Mesendoderm (in vitro differentiated cells): ENCODE measurements around the gene ZNF341.

Experiments used
- DNase-seq: peaks from one replicate; pipeline ENCODE4 v3.0.0; 2013
- H2AK5ac ChIP-seq: 2 replicates; pipeline ENCODE4 v1.6.1; 2013; ENCODE audit warnings: low read length, inconsistent platforms
- H2BK120ac ChIP-seq: 2 replicates; pipeline ENCODE4 v1.6.1; 2013; ENCODE audit warnings: low read depth, mild to moderate bottlenecking, low read length, moderate library complexity, mixed read lengths
- H2BK15ac ChIP-seq: replicated peaks from 2 replicates; pipeline ENCODE4 v1.6.1; 2013; ENCODE audit warnings: low read depth, mild to moderate bottlenecking, moderate library complexity
- H2BK5ac ChIP-seq: 2 replicates; pipeline ENCODE4 v1.6.1; 2013; ENCODE audit warnings: low read length, inconsistent platforms
- H3K18ac ChIP-seq: 2 replicates; pipeline ENCODE4 v1.6.1; 2013; ENCODE audit warnings: mild to moderate bottlenecking, low read length, mixed read lengths
- H3K23ac ChIP-seq: one replicate; pipeline ENCODE4 v1.6.1; 2013; ENCODE audit warnings: low read length
- H3K27ac ChIP-seq: 2 replicates; pipeline ENCODE4 v1.5.1; 2013; ENCODE audit warnings: low read depth, mild to moderate bottlenecking, inconsistent platforms, low read length, moderate library complexity
- H3K27me3 ChIP-seq: 2 replicates; pipeline ENCODE4 v1.6.1; 2013; ENCODE audit warnings: low read length, control low read depth, mild to moderate bottlenecking, inconsistent platforms; ENCODE audit not compliant: insufficient read depth, poor library complexity
- H3K36me3 ChIP-seq: 2 replicates; pipeline ENCODE4 v1.6.1; 2013; ENCODE audit warnings: low read length, inconsistent platforms; ENCODE audit not compliant: control insufficient read depth, insufficient read depth
- H3K4ac ChIP-seq: one replicate; pipeline ENCODE4 v1.6.1; 2013; ENCODE audit warnings: low read depth, mild to moderate bottlenecking, low read length, moderate library complexity
- H3K4me1 ChIP-seq: 2 replicates; pipeline ENCODE4 v1.6.1; 2013; ENCODE audit warnings: low read depth, low read length, inconsistent platforms; ENCODE audit not compliant: control insufficient read depth
- H3K4me2 ChIP-seq: 2 replicates; pipeline ENCODE4 v1.6.1; 2013; ENCODE audit warnings: low read length
- H3K4me3 ChIP-seq: 2 replicates; pipeline ENCODE4 v1.5.1; 2013; ENCODE audit warnings: mild to moderate bottlenecking, low read length
- H3K56ac ChIP-seq: one replicate; pipeline ENCODE4 v1.6.1; 2013; ENCODE audit warnings: low read length
- H3K79me1 ChIP-seq: 2 replicates; pipeline ENCODE4 v1.6.1; 2013; ENCODE audit warnings: low read length, inconsistent platforms
- H3K79me2 ChIP-seq: 2 replicates; pipeline ENCODE4 v1.6.1; 2013; ENCODE audit warnings: mild to moderate bottlenecking, low read length; ENCODE audit not compliant: control insufficient read depth, insufficient read depth
- H3K9ac ChIP-seq: 2 replicates; pipeline ENCODE4 v1.6.1; 2013; ENCODE audit warnings: low read length, inconsistent platforms
- H4K5ac ChIP-seq: one replicate; pipeline ENCODE4 v1.6.1; 2013; ENCODE audit warnings: low read length
- H4K8ac ChIP-seq: one replicate; pipeline ENCODE4 v1.6.1; 2013; ENCODE audit warnings: low read depth, mild to moderate bottlenecking, control low read depth, low read length, moderate library complexity
- WGBS: extraction: QIAGEN DNeasy Blood & Tissue Kit; methylation state at CpG from one replicate; pipeline ENCODE4 v1.1.7; 2013; ENCODE audit warnings: low lambda C conversion rate, missing lambda C conversion rate; ENCODE audit not compliant: insufficient coverage; ENCODE audit errors: extremely low coverage; 5-methylcytosine and 5-hydroxymethylcytosine counted together

ZNF341 gene

DNA sequence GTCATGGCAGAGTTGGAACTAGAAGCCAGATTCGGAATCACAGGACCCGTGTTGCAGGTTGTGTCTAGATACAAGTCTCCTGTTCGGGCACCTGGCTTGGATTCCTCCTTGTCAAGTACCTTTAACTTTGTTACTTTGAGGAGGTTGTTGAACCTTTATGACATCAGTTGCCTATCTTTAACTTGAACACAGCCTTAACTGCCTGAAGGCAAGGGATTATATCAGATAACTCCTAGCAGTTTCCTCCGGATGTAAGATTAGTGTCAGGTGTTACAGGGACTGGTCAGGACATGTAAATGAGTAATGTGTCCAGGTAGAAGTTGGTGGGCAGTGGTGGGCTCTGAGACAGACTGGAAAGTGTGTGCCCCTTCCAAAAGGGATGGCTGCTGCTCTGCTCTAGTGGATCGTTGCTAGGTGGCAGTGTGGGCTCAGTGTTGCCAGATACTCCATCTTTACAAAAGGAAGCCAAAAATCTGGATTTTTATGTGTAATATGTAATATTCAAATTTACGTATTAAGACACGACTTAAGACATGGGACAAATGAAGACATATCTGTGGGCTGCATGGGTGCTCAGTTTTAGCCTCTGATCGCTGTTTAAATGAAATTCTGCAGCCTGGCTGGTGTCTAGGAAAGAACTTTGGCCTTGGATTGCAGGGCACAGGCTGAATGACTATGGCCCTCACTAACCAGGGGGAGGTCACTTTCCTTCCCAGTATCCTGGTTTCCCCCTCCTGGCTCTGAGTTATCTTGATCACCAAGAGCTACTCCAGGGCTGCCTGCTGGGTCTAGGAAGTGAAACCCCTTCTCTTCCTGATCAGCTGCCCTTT lies 106.5 kb downstream of the ZNF341 start:
- Histone ChIP-seq H4K8ac (no peak overlapping the region), H3K4me2 (no peak overlapping the region), H3K79me2 (peaks cover 13% of the 10 kb centered on the region), H3K27ac (no peak overlapping the region), H2BK15ac (no peak overlapping the region), H3K4ac (no peak overlapping the region), H3K4me3 (no peak overlapping the region), H3K79me1 (peaks cover 30% of the 10 kb centered on the region), H3K9ac (no peak overlapping the region), H3K23ac (peak overlapping the region; percentile 9), H3K18ac (no peak overlapping the region), H3K56ac (no peak overlapping the region), H2BK5ac (no peak overlapping the region), H3K27me3 (no peaks in the 10 kb centered on the region), H3K4me1 (no peaks in the 10 kb centered on the region), H2BK120ac (no peak overlapping the region), H3K36me3 (no peaks in the 10 kb centered on the region), H4K5ac (no peak overlapping the region), H2AK5ac (no peak overlapping the region)
- peak; percentile 22 for DNase-seq
- WGBS, result no CpG with 5 or more reads among the region's 8 CpGs

DNA sequence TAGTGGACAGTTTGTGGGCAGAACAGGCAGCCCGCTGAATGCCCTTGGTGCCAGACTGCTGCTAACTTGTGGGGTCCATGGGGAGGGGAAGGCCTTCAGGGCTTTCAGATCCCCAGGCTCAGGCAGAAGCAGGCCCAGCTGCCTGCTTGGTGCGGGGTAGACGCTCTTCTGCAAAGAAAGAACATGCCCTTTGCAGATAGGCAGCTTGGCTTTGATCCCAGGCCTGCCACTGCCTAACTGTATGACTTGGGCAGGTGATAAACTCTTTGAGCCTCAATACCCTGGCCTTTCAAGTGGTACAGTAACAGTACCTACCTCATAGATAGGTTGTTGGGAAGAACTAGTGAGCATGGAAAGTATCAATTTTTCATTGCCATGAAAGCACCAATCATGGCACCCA lies 107.8 kb downstream of the ZNF341 start:
- Histone ChIP-seq H3K56ac (no peak overlapping the region), H3K4ac (no peak overlapping the region), H2BK15ac (no peak overlapping the region), H2BK5ac (no peak overlapping the region), H3K4me1 (peaks cover 2% of the 10 kb centered on the region), H4K5ac (no peak overlapping the region), H3K79me2 (peaks cover 11% of the 10 kb centered on the region), H3K4me3 (no peak overlapping the region), H4K8ac (no peak overlapping the region), H3K23ac (no peak overlapping the region), H2AK5ac (no peak overlapping the region), H3K36me3 (no peaks in the 10 kb centered on the region), H2BK120ac (no peak overlapping the region), H3K18ac (no peak overlapping the region), H3K79me1 (peaks cover 27% of the 10 kb centered on the region), H3K4me2 (no peak overlapping the region), H3K27ac (no peak overlapping the region), H3K9ac (no peak overlapping the region), H3K27me3 (no peaks in the 10 kb centered on the region)
- WGBS, result no CpG with 5 or more reads among the region's 3 CpGs
- DNase-seq, result no peak

DNA sequence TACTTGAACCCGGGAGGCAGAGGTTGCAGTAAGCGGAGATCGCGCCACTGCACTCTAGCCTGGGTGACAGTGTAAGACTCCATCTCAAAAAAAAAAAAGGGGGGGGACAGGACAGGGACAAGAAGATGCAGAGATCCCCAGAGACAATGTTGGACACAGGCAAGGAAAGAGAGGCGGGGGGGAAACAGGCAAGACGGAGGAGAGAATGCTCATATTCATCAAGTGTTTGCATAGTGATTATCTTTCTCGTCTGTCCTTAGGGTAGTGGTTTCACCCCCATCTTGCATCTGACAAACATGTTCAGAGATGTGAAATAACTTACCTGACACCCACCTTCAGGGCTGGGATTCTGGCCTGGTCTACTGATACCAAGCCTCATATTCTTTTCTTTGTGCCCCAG lies 108.4 kb downstream of the ZNF341 start:
- H3K27me3 ChIP-seq, result no peaks in the 10 kb centered on the region
- peaks cover 29% of the 10 kb centered on the region for H3K79me1 ChIP-seq
- no peaks in the 10 kb centered on the region for H3K36me3 ChIP-seq
- no peak overlapping the region for H2BK120ac ChIP-seq
- no peak overlapping the region for H2AK5ac ChIP-seq
- H3K56ac ChIP-seq, result no peak overlapping the region
- H3K9ac ChIP-seq, result no peak overlapping the region
- H2BK5ac ChIP-seq, result no peak overlapping the region
- no peak overlapping the region for H4K8ac ChIP-seq
- H3K4me2 ChIP-seq, result no peak overlapping the region
- no peak overlapping the region for H3K18ac ChIP-seq
- peaks cover 2% of the 10 kb centered on the region for H3K4me1 ChIP-seq
- H4K5ac ChIP-seq, result no peak overlapping the region
- no peak overlapping the region for H3K4me3 ChIP-seq
- H2BK15ac ChIP-seq, result no peak overlapping the region
- no CpG with 5 or more reads among the region's 7 CpGs for WGBS
- no peak for DNase-seq
- H3K27ac ChIP-seq, result no peak overlapping the region
- H3K4ac ChIP-seq, result no peak overlapping the region
- peaks cover 11% of the 10 kb centered on the region for H3K79me2 ChIP-seq
- H3K23ac ChIP-seq, result no peak overlapping the region

DNA sequence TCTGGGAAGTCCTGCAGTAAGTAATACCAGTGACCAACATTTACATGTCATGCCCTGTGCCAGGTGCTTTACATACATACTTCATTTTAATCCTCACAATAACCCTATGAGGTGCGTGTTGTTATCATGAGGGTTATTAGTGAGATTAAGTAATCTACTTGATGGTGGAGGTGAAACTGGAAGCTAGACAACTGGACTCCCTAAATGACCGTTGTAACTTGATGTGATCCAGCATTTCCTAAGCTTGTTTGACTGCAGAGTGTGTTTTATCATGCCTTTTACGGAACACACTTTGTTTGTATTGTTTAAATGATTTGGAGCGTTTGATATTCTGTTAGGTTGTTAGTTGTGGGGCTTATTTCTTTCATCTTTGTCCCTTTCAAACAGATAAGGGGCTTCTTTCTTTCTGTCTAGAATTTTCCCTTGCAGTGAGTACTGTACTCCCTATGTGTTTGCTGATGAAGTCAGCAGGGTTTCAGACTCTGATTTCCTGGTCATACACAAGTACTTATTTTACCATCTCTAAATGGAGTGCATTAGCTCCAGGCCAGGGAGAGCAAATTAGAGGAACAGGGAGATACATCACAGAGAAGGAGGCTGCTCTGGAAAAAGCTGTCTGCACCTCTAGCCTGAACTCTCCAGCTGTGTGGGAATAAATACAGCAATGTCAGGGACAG lies 109.1 kb downstream of the ZNF341 start:
- Histone ChIP-seq H3K4ac (no peak overlapping the region), H4K5ac (no peak overlapping the region), H3K27ac (no peak overlapping the region), H3K4me3 (no peak overlapping the region), H2BK120ac (no peak overlapping the region), H3K36me3 (no peaks in the 10 kb centered on the region), H3K18ac (no peak overlapping the region), H2AK5ac (no peak overlapping the region), H3K56ac (no peak overlapping the region), H4K8ac (no peak overlapping the region), H3K4me2 (no peak overlapping the region), H3K23ac (no peak overlapping the region), H2BK15ac (no peak overlapping the region), H2BK5ac (no peak overlapping the region), H3K79me2 (peaks cover 13% of the 10 kb centered on the region), H3K9ac (no peak overlapping the region), H3K79me1 (peaks cover 29% of the 10 kb centered on the region), H3K4me1 (peaks cover 2% of the 10 kb centered on the region), H3K27me3 (no peaks in the 10 kb centered on the region)
- no CpG with 5 or more reads among the region's 4 CpGs for WGBS
- no peak for DNase-seq

DNA sequence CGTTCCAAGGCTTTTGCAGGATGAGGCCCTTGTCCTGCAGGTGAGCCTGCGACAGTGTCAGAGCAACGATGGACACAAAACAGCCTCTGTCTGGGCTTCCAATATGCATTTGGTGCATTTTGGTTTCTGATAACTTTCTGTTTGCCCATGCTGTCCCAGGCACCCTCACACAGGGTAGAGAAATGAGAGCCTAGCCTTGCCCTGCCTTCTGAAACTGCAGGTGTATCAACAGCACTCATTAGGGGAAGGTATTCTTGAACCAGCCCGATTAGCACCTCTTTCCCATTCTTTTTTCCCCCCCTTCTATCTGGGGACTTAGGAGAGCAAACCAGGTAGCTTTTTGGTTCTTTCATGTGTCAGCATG lies 109.6 kb downstream of the ZNF341 start:
- no CpG with 5 or more reads among the region's 4 CpGs for WGBS
- no peaks in the 10 kb centered on the region for H3K36me3 ChIP-seq
- H3K18ac ChIP-seq, result no peak overlapping the region
- H3K9ac ChIP-seq, result no peak overlapping the region
- no peak overlapping the region for H4K8ac ChIP-seq
- no peak for DNase-seq
- H3K4me1 ChIP-seq, result peaks cover 2% of the 10 kb centered on the region
- H2BK5ac ChIP-seq, result no peak overlapping the region
- no peak overlapping the region for H3K4me3 ChIP-seq
- no peak overlapping the region for H3K27ac ChIP-seq
- no peak overlapping the region for H2BK15ac ChIP-seq
- H3K27me3 ChIP-seq, result no peaks in the 10 kb centered on the region
- no peak overlapping the region for H3K23ac ChIP-seq
- H2BK120ac ChIP-seq, result no peak overlapping the region
- no peak overlapping the region for H4K5ac ChIP-seq
- no peak overlapping the region for H2AK5ac ChIP-seq
- H3K79me1 ChIP-seq, result peaks cover 33% of the 10 kb centered on the region
- no peak overlapping the region for H3K56ac ChIP-seq
- no peak overlapping the region for H3K4me2 ChIP-seq
- H3K4ac ChIP-seq, result no peak overlapping the region
- H3K79me2 ChIP-seq, result peaks cover 17% of the 10 kb centered on the region
